ENCODE results near the gene STX7. TPM values are rescaled to one million over a fixed set of nuclear protein-coding genes. Genes with fewer than 3 reads are reported as not detected.

Gene STX7
- total RNA-seq, 1 experiment from 2014 or later, result 33.0 TPM

- peaks cover 8% of the 10 kb centered on the region for H3K4me1 Mint-ChIP-seq (ENCODE audit: insufficient read depth, unreplicated experiment)
- ChIA-PET POLR2A (interaction anchor here (0.5 to 0.6 kb wide), 2 partner anchors 185 to 317 kb away, joined by 3 read pairs; no protein-coding TSS in a partner anchor), CTCF (interaction anchor here (0.6 to 9.2 kb wide), 4 partner anchors 145 to 203 kb away, joined by 3 to 139 read pairs (median 10); no protein-coding TSS in a partner anchor)
- no peak overlapping the region for H3K27ac Mint-ChIP-seq (ENCODE audit: low read depth, unreplicated experiment)
- peaks cover 11% of the 10 kb centered on the region for H3K36me3 Mint-ChIP-seq (ENCODE audit: insufficient read depth, unreplicated experiment)
- no peaks in the 10 kb centered on the region for H3K9me3 Mint-ChIP-seq (ENCODE audit: unreplicated experiment)
- no peaks in the 10 kb centered on the region for H3K27me3 Mint-ChIP-seq (ENCODE audit: insufficient read depth, unreplicated experiment)
- BruUV-seq (replicated peaks), result no TSS peak
- H3K4me3 Mint-ChIP-seq (ENCODE audit: unreplicated experiment), result no peak overlapping the region
- intact Hi-C loops (cut with micrococcal nuclease), result loop anchor here (10.0 kb wide), 1 partner anchor 88 kb away; no protein-coding TSS in a partner anchor
- no peak for TF ChIP-seq CTCF (IDR thresholded peaks at IDR 0.05; ENCODE audit: unreplicated experiment)
- no peak for DNase-seq (ENCODE audit: unreplicated experiment)
These were observed 30.3 kb downstream of the STX7 start for GRCh38 chr6:132482581-132482980.

- ChIA-PET POLR2A (interaction anchor here (0.6 kb wide), 1 partner anchor 1706 kb away, joined by 3 read pairs; no protein-coding TSS in a partner anchor), CTCF (interaction anchor here (0.6 to 3.2 kb wide), 6 partner anchors 11 to 201 kb away, joined by 3 to 18 read pairs (median 3); no protein-coding TSS in a partner anchor)
- intact Hi-C loops (cut with micrococcal nuclease), result loop anchor here (10.0 kb wide), 1 partner anchor 86 kb away; no protein-coding TSS in a partner anchor
- Mint-ChIP-seq H3K27me3 (ENCODE audit: insufficient read depth, unreplicated experiment) (no peaks in the 10 kb centered on the region), H3K9me3 (ENCODE audit: unreplicated experiment) (no peaks in the 10 kb centered on the region), H3K27ac (ENCODE audit: low read depth, unreplicated experiment) (no peak overlapping the region), H3K4me3 (ENCODE audit: unreplicated experiment) (no peak overlapping the region), H3K4me1 (ENCODE audit: insufficient read depth, unreplicated experiment) (peaks cover 8% of the 10 kb centered on the region), H3K36me3 (ENCODE audit: insufficient read depth, unreplicated experiment) (peaks cover 11% of the 10 kb centered on the region)
- BruUV-seq (replicated peaks), result no TSS peak
- DNase-seq (ENCODE audit: unreplicated experiment), result no peak
- TF ChIP-seq CTCF (IDR thresholded peaks at IDR 0.05; ENCODE audit: unreplicated experiment), result no peak
These were observed 31.7 kb downstream of the STX7 start for GRCh38 chr6:132481189-132481588.

- no TSS peak for BruUV-seq (replicated peaks)
- intact Hi-C loops (cut with micrococcal nuclease), result no loop called here
These were observed 33.8 kb downstream of the STX7 start for GRCh38 chr6:132479131-132479530.

GRCh38 chr6:132478674-132479073 lies 34.2 kb downstream of the STX7 start:
- peaks cover 2% of the 10 kb centered on the region for H3K4me1 Mint-ChIP-seq (ENCODE audit: insufficient read depth, unreplicated experiment)
- intact Hi-C loops (cut with micrococcal nuclease), result no loop called here

More at GRCh38 chr6:132479131-132479530, 33.8 kb downstream of the STX7 start:
- no peak for DNase-seq (ENCODE audit: unreplicated experiment)
- ChIA-PET POLR2A (no interaction called here), CTCF (interaction anchor here (1.8 to 3.2 kb wide), 2 partner anchors 178 to 199 kb away, joined by 11 to 14 read pairs; no protein-coding TSS in a partner anchor)
- H3K4me1 Mint-ChIP-seq (ENCODE audit: insufficient read depth, unreplicated experiment), result peaks cover 7% of the 10 kb centered on the region
- no peak for TF ChIP-seq CTCF (IDR thresholded peaks at IDR 0.05; ENCODE audit: unreplicated experiment)
- no peak overlapping the region for H3K4me3 Mint-ChIP-seq (ENCODE audit: unreplicated experiment)
- peaks cover 11% of the 10 kb centered on the region for H3K36me3 Mint-ChIP-seq (ENCODE audit: insufficient read depth, unreplicated experiment)
- H3K9me3 Mint-ChIP-seq (ENCODE audit: unreplicated experiment), result no peaks in the 10 kb centered on the region
- no peak overlapping the region for H3K27ac Mint-ChIP-seq (ENCODE audit: low read depth, unreplicated experiment)
- no peaks in the 10 kb centered on the region for H3K27me3 Mint-ChIP-seq (ENCODE audit: insufficient read depth, unreplicated experiment)

More at GRCh38 chr6:132478674-132479073, 34.2 kb downstream of the STX7 start:
- no TSS peak for BruUV-seq (replicated peaks)
- DNase-seq (ENCODE audit: unreplicated experiment), result no peak
- Mint-ChIP-seq H3K4me3 (ENCODE audit: unreplicated experiment) (no peak overlapping the region), H3K27ac (ENCODE audit: low read depth, unreplicated experiment) (no peak overlapping the region), H3K9me3 (ENCODE audit: unreplicated experiment) (no peaks in the 10 kb centered on the region), H3K27me3 (ENCODE audit: insufficient read depth, unreplicated experiment) (no peaks in the 10 kb centered on the region), H3K36me3 (ENCODE audit: insufficient read depth, unreplicated experiment) (peaks cover 11% of the 10 kb centered on the region)
- ChIA-PET POLR2A (no interaction called here), CTCF (interaction anchor here (1.8 to 3.2 kb wide), 2 partner anchors 178 to 199 kb away, joined by 11 to 14 read pairs; no protein-coding TSS in a partner anchor)
- TF ChIP-seq CTCF (IDR thresholded peaks at IDR 0.05; ENCODE audit: unreplicated experiment), result no peak

Measured in MCF 10A (cell line).